Measurements from ENCODE around the gene ZNRF1.
"Not testable (repeated sequence)": the region's sequence is repeated elsewhere in the genome, so short reads cannot be mapped to it uniquely, and the experiment has no call there.

DNA sequence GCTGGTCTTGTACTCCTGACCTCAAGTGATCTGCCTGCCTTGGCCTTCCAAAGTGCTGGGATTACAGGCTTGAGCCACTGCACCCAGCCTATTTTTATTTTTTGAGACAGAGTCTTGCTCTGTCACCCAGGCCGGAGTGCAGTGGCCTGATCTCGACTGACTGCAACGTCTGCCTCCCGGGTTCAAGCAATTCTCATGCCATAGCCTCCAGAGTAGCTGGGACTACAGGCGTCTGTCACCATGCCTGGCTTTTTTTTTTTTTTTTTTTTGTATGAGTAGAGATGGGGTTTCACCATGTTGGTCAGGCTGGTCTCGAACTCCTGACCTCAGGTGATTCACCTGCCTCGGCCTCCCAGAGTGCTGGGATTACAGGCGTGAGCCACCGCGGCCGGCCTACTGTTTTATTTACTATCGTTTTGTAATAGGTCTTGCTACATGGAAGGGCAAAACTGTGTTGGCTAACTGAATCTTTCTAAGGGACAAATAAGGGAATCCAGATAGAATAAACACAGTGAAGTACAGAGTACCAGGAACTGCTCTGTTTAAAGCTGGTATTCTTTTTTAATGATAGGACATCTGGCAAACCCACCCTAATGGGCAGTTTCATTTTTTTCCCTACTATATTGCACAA, 17.7 kb downstream of the ZNRF1 start:
- TF ChIP-seq, protein P1, sequence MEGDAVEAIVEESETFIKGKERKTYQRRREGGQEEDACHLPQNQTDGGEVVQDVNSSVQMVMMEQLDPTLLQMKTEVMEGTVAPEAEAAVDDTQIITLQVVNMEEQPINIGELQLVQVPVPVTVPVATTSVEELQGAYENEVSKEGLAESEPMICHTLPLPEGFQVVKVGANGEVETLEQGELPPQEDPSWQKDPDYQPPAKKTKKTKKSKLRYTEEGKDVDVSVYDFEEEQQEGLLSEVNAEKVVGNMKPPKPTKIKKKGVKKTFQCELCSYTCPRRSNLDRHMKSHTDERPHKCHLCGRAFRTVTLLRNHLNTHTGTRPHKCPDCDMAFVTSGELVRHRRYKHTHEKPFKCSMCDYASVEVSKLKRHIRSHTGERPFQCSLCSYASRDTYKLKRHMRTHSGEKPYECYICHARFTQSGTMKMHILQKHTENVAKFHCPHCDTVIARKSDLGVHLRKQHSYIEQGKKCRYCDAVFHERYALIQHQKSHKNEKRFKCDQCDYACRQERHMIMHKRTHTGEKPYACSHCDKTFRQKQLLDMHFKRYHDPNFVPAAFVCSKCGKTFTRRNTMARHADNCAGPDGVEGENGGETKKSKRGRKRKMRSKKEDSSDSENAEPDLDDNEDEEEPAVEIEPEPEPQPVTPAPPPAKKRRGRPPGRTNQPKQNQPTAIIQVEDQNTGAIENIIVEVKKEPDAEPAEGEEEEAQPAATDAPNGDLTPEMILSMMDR (IDR thresholded peaks at IDR 0.05), result not testable (repeated sequence)
- not testable (repeated sequence) for TF ChIP-seq POLR2A (IDR thresholded peaks at IDR 0.05)
